ENCODE data around the gene PFDN1.

The PFDN1 gene

DNA sequence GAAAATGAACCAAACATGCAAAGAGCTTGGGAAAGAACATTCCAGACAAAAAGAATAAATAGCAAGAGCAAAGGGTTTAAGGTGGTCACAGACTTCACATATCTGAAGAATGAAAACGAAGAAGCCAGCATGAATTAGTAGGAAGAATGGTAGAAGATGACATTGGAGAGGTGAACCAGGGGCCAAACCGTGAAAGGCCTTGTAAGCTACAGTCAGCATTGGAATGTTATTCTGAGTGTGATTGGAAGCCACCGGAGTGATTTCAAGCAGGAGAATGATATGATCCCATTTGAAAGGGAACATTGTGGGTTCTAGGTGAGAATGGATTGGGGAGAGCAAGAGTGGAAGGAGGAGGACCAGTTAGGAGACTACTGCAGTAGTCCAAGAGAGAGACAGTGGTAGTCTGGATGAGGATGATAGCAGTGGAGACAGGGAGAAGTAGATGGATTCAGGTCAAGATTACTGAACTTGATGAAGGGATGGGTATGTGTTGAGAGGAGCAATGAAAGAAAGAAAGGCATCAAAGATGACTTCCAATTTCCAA lies 6.9 kb upstream of the PFDN1 start:
- TF ChIP-seq ZBTB7A (IDR thresholded peaks at IDR 0.05; ENCODE audit: low read depth) (no peak), TCF12 (IDR thresholded peaks at IDR 0.05; ENCODE audit: low read depth) (no peak), CREB1 (IDR thresholded peaks at IDR 0.05; ENCODE audit: low read depth) (no peak), RAD21 (IDR thresholded peaks at IDR 0.05; ENCODE audit: low read depth) (no peak), EGR1 (IDR thresholded peaks at IDR 0.05) (no peak), TEAD4 (IDR thresholded peaks at IDR 0.05) (no peak), EP300 (IDR thresholded peaks at IDR 0.05; ENCODE audit: borderline replicate concordance) (no peak), FOXM1 (IDR thresholded peaks at IDR 0.05; ENCODE audit: borderline replicate concordance, low read depth) (no peak), CEBPB (IDR thresholded peaks at IDR 0.05) (no peak)
- TF ChIP-seq, protein P1, sequence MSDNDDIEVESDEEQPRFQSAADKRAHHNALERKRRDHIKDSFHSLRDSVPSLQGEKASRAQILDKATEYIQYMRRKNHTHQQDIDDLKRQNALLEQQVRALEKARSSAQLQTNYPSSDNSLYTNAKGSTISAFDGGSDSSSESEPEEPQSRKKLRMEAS (IDR thresholded peaks at IDR 0.05) = no peak

DNA sequence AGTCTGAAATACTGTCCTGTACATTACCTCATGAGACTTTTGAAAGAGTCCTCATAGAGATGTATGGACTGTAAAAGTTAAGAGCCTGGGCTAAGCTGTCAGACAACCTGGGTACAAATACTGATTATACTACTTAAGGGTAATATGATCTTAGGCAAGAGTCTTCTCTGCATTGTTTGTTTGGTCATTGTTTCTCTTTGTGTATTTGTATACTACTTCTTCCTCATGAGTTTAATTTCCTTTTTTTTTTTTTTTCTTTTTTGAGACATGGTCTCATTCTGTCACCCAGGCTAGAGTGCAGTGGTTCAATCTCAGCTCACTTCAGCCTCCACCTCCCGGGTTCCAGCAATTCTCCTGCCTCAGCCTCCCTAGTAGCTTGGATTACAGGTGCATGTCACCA lies 2.6 kb upstream of the PFDN1 start:
- no peak for TF ChIP-seq TAF1 (IDR thresholded peaks at IDR 0.05; ENCODE audit: low read depth)
- no peak for TF ChIP-seq CREB1 (IDR thresholded peaks at IDR 0.05; ENCODE audit: low read depth)
- no peak for TF ChIP-seq FOXM1 (IDR thresholded peaks at IDR 0.05; ENCODE audit: borderline replicate concordance, low read depth)
- TF ChIP-seq, protein P2, sequence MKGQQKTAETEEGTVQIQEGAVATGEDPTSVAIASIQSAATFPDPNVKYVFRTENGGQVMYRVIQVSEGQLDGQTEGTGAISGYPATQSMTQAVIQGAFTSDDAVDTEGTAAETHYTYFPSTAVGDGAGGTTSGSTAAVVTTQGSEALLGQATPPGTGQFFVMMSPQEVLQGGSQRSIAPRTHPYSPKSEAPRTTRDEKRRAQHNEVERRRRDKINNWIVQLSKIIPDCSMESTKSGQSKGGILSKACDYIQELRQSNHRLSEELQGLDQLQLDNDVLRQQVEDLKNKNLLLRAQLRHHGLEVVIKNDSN (IDR thresholded peaks at IDR 0.05) = no peak
- no peak for TF ChIP-seq TCF12 (IDR thresholded peaks at IDR 0.05; ENCODE audit: low read depth)
- TF ChIP-seq YY1 (IDR thresholded peaks at IDR 0.05; ENCODE audit: low read depth) = no peak
- TF ChIP-seq EP300 (IDR thresholded peaks at IDR 0.05; ENCODE audit: borderline replicate concordance) = no peak
- TF ChIP-seq EGR1 (IDR thresholded peaks at IDR 0.05) = no peak
- no peak for TF ChIP-seq CEBPB (IDR thresholded peaks at IDR 0.05)
- TF ChIP-seq, protein P1 (IDR thresholded peaks at IDR 0.05) = no peak
- TF ChIP-seq NFIC (IDR thresholded peaks at IDR 0.05) = no peak
- no peak for TF ChIP-seq RAD21 (IDR thresholded peaks at IDR 0.05; ENCODE audit: low read depth)
- TF ChIP-seq TEAD4 (IDR thresholded peaks at IDR 0.05) = no peak
- TF ChIP-seq, protein P3, sequence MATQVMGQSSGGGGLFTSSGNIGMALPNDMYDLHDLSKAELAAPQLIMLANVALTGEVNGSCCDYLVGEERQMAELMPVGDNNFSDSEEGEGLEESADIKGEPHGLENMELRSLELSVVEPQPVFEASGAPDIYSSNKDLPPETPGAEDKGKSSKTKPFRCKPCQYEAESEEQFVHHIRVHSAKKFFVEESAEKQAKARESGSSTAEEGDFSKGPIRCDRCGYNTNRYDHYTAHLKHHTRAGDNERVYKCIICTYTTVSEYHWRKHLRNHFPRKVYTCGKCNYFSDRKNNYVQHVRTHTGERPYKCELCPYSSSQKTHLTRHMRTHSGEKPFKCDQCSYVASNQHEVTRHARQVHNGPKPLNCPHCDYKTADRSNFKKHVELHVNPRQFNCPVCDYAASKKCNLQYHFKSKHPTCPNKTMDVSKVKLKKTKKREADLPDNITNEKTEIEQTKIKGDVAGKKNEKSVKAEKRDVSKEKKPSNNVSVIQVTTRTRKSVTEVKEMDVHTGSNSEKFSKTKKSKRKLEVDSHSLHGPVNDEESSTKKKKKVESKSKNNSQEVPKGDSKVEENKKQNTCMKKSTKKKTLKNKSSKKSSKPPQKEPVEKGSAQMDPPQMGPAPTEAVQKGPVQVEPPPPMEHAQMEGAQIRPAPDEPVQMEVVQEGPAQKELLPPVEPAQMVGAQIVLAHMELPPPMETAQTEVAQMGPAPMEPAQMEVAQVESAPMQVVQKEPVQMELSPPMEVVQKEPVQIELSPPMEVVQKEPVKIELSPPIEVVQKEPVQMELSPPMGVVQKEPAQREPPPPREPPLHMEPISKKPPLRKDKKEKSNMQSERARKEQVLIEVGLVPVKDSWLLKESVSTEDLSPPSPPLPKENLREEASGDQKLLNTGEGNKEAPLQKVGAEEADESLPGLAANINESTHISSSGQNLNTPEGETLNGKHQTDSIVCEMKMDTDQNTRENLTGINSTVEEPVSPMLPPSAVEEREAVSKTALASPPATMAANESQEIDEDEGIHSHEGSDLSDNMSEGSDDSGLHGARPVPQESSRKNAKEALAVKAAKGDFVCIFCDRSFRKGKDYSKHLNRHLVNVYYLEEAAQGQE (IDR thresholded peaks at IDR 0.05; ENCODE audit: low read depth) = no peak
- no peak for TF ChIP-seq ZBTB7A (IDR thresholded peaks at IDR 0.05; ENCODE audit: low read depth)

DNA sequence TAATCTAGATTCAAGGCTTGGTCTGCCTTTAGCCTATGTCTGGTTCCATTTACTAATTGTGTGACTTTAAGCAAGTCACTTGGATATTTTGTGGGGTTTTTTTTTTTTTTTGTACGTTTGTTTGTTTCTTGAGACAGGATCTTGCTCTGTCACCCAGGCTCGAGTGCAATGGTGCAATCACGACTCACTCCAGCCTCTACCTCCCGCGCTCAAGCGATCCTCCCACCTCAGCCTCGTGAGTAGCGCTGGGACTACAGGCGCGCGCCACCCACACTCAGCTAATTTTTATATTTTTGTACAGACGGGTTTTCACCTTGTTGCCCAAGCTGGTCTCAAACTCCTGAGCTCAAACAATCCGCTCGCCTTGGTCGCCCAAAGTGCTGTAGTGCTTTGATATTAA lies 1.1 kb upstream of the PFDN1 start:
- TF ChIP-seq, protein P2 (IDR thresholded peaks at IDR 0.05) = no peak
- TF ChIP-seq EP300 (IDR thresholded peaks at IDR 0.05; ENCODE audit: borderline replicate concordance) = no peak
- no peak for TF ChIP-seq TCF12 (IDR thresholded peaks at IDR 0.05; ENCODE audit: low read depth)
- TF ChIP-seq, protein P3 (IDR thresholded peaks at IDR 0.05; ENCODE audit: low read depth) = no peak
- TF ChIP-seq, protein P1 (IDR thresholded peaks at IDR 0.05) = no peak

DNA sequence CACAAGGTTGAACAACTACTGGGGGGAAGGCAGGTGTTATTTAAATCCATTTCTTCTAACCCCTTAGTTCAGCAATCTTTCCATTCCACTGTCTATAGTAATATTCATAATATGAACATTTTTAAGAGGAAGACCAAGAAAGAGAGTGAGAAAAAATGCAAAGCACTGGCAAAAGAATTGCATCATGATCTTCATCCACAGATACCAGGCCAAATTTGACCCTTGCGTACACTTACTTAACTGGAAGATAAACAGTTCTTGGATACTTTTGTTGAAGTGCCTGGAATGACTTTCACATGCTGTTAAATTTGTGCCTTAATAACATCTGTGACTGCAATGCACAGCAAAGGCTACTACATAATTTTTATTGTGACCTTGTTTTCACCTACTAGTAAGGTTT lies 1.8 kb downstream of the PFDN1 start:
- no peak for TF ChIP-seq TAF1 (IDR thresholded peaks at IDR 0.05; ENCODE audit: low read depth)
- TF ChIP-seq EGR1 (IDR thresholded peaks at IDR 0.05) = no peak
- TF ChIP-seq TCF12 (IDR thresholded peaks at IDR 0.05; ENCODE audit: low read depth) = no peak
- TF ChIP-seq RAD21 (IDR thresholded peaks at IDR 0.05; ENCODE audit: low read depth) = no peak
- TF ChIP-seq CREB1 (IDR thresholded peaks at IDR 0.05; ENCODE audit: low read depth) = no peak
- TF ChIP-seq, protein P2 (IDR thresholded peaks at IDR 0.05) = no peak
- TF ChIP-seq, protein P1 (IDR thresholded peaks at IDR 0.05) = no peak
- TF ChIP-seq FOXM1 (IDR thresholded peaks at IDR 0.05; ENCODE audit: borderline replicate concordance, low read depth) = no peak

DNA sequence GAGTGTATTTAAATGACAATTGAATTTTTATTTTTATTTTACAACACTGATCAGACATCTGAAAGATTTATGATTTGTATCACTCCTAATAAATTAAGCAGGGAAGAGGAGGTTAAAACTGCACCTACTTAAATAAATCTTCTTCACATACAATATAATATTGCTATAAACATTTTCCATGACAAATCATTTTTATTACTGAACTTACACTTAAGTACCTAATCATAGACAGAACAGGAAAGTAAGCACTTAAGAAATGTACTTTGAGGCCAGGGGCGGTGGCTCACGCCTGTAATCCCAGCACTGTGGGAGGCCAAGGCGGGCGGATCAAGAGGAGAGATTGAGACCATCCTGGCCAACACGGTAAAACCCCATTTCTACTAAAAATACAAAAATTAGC lies 3.8 kb downstream of the PFDN1 start:
- TF ChIP-seq TCF12 (IDR thresholded peaks at IDR 0.05; ENCODE audit: low read depth) (no peak), NFIC (IDR thresholded peaks at IDR 0.05) (no peak), TEAD4 (IDR thresholded peaks at IDR 0.05) (no peak), YY1 (IDR thresholded peaks at IDR 0.05; ENCODE audit: low read depth) (no peak), RAD21 (IDR thresholded peaks at IDR 0.05; ENCODE audit: low read depth) (no peak), CREB1 (IDR thresholded peaks at IDR 0.05; ENCODE audit: low read depth) (no peak), FOXM1 (IDR thresholded peaks at IDR 0.05; ENCODE audit: borderline replicate concordance, low read depth) (no peak), TAF1 (IDR thresholded peaks at IDR 0.05; ENCODE audit: low read depth) (no peak), ZBTB7A (IDR thresholded peaks at IDR 0.05; ENCODE audit: low read depth) (no peak), EP300 (IDR thresholded peaks at IDR 0.05; ENCODE audit: borderline replicate concordance) (no peak), CEBPB (IDR thresholded peaks at IDR 0.05) (no peak), EGR1 (IDR thresholded peaks at IDR 0.05) (no peak)
- TF ChIP-seq, protein P2 (IDR thresholded peaks at IDR 0.05) = no peak
- TF ChIP-seq, protein P3 (IDR thresholded peaks at IDR 0.05; ENCODE audit: low read depth) = no peak
- TF ChIP-seq, protein P1 (IDR thresholded peaks at IDR 0.05) = no peak

Measured in Ishikawa (cell line).